HPDE6-E6E7 (cell line): Measurements from ENCODE around the gene BTBD9.

Experiments used
- DNase-seq: peaks from one replicate; pipeline ENCODE4 v3.0.0; 2011; ENCODE audit warnings: missing footprints; ENCODE audit errors: extremely low spot score

Gene BTBD9

GRCh38 chr6:38555606-38556005, 84.1 kb downstream of the BTBD9 start:
- no peak for DNase-seq

DNA sequence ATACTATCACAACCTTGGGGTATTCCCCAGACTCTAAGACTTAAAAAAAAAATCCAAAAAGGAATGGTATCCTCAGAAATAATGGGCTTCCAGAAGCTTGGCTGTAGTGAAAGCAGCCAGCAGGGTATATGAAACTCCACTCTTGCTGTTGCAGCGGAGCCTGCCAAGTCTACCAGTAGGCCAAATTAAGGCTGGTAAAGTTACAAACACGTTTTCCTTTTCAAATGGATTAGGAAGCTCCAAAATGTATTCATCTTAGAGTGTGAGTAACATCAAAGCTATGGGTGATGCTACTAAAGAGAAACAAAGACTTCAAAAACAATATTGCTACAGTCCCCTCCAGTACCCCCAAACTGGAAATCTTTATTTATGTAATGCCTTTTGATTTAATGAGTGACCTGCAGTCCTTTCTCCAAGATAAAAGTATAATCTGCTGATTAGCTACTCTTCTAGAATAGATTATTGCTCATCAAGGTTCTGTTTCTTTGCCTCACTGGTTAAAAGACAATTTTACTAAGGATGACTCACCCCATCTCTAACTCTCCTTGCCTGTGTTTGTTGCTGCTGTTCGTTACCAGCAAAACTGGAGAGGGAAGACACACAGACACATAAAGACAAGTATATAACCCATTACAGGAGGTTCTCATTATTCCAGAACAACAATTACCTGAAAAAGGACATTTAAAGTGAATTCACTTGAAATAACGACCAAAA, 84.9 kb downstream of the BTBD9 start:
- no peak for DNase-seq

- DNase-seq, result no peak
Measured at GRCh38 chr6:38554014-38554413, 85.7 kb downstream of the BTBD9 start.

DNA sequence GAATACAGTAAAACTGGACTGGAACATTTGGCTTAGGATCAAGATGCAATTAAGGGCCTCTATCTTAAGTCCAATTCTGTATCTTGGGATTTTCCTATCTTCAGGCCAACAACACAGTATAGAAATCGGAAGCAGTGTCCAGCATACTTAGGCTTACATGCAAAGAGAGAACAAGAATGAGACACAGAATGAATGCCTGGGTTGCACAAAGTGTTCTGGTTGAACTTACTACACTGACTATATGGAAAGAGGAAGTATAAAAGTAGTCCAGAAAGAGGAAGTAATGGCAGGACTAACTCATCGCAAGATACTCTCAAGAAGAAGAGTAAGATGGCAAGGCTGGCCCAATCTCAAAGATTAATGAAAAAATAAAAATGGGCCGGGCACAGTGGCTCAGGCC, 87.6 kb downstream of the BTBD9 start:
- DNase-seq, result no peak

DNA sequence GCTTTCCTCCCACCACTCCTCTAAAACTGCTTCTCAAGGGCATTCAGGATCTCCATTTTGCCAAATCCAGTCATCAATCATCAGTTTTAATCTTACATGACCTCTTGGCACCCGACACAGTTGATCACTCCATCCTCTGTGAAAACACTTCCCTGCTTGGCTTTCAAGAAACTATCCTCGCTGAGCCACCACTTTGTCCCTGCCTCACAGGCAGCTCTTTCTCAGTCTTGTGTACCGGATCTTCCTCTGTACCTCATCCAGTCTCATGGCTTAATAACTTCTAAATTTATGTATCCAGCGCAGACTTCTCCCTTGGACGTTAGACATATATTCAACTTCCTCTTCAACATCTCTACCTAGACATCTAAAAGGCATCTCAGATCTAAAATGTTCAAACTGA, 89.9 kb downstream of the BTBD9 start:
- DNase-seq, result no peak

DNA sequence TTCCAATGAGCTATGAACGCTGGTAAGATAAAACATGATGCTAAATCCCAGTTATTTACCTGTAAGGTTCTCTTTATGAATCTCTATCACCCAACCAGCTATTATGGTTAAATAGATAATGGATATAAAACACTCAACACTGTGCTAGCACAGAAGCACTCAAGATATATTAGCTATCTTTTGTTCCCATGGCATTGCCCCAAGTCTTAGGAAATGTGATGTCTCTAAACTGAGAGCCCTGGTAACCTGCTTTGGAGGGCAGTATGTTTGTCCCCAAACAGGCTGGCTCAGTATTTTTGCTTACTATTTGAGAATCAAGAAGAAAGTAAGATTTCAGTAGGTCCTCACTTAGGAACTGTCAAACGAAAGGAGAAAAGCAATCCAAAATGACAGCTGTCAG, 90.5 kb downstream of the BTBD9 start:
- DNase-seq, result no peak

- DNase-seq, result no peak
Measured at GRCh38 chr6:38543022-38543421, 96.7 kb downstream of the BTBD9 start.

DNA sequence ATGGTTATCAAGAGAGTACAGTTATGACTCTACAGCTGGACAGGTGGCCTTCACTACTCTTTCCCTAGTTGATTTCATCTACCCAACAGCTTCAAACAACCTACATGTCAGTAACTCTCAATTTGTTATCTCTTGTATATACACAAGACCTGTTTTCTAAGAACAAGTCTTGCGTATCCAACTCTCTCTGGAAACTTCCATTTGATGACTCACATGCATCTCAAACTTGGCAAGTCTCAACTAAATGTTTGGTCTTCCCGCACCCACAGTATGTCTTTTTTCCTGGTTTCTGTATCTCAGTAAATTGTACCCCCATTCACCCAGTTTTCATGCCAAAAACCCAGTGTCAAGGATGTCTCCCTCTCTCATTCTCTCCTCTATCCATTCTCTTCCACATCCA, 97.7 kb downstream of the BTBD9 start:
- DNase-seq, result no peak

- no peak for DNase-seq
Measured at GRCh38 chr6:38533064-38533463, 106.7 kb downstream of the BTBD9 start.

GRCh38 chr6:38531134-38531533, 108.6 kb downstream of the BTBD9 start:
- DNase-seq, result no peak

DNA sequence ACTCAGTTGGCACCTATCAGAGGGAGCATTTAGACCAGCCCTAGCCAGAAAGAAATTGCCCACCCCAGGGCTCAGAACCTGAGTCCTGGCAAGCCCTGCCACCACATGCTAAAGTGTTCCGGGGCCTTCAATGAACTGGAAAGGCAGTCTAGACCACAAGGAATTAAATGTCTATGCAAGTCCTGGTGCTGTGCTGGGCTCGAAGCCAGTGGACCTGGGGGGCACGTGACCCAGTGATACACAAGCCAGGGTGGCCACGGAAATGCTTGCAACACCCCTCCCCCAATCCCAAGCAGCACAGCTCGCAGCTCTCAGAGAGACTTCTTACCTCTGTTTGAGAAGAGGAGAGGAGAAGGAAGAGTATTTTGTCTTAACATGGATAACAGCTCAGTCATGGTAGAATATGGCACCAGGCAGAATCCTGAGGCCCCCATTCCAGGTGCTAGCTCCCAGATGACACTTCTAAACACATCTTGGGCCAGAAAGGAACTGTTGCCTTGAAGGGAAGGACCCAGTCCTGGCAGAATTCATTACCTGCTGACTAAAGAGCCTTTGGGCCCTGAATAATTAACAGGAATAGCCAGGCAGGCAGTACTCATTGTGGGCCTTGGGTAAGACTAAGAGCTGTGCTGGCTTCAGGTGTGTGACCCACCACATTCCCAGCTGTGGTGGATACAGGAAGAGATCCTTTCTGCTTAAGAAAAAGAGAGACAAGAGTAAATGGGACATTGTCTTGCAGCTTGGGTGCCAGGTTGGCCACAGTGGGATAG, 111.3 kb downstream of the BTBD9 start:
- no peak for DNase-seq

DNA sequence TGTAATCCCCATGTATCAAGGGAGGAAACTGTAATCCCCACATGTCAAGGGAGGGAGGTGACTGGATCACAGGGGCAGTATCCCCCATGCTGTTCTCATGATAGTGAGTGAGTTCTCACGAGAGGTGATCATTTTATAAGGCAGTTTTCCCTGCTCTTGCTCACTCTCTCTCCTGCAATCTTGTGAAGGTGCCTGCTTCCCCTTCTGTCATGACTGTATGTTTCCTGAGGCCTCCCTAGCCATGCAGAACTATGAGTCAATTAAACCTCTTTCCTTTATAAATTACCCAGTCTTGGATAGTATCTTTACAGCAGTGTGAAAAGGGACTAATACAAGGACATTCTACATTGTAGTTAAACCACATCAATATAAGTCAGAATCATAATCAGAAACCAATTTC, 112.4 kb downstream of the BTBD9 start:
- DNase-seq, result no peak

DNA sequence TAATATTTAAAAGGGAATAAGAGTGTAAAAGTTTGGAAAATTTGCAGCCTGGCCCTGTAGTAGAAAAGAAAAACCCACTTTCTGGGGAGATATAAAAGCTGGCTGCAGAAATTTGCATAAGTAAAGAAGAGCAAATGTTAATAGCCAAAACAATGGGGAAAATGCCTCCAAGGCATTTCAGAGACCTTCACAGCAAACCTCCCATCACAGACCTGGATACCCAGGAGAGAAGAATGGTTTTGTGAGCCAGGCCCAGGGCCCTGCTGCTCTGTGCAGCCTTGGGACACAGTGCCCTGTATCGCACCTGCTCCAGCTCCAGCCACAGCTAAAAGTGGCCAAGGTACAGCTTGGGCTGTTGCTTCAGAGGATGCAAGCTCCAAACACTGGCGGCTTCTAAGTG, 113.8 kb downstream of the BTBD9 start:
- no peak for DNase-seq

DNA sequence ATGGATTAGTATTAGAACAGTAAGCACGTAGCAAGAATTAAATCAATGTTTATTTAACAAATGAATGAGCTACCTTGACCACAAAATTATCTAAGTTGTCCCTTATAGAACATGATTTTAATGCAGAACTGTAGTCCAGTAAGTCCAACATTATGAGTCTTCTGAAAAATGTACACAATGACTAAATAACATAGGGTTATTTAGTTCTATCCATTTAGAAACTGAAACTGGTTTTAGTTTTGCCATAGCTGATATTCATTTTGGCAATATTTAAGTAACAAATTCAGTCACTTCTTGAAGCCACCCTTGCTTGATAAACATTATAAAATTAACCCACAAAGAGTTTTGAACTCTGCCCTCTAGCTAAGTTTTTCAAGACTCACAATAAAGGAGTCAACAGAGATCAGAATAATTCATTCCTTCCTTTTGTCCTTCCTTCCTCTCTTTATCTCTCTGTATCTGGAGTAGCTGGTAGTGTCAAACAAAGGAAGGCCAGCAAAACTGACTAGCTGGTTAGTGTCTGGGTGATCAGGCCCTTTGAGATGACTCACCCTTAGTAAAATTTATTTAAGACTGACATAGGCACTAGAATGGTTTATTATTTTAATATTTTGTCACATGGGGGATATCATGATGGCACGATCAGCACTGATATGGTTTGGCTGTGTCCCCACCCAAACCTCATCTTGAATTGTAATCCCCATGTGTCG, 115.1 kb downstream of the BTBD9 start:
- no peak for DNase-seq

DNA sequence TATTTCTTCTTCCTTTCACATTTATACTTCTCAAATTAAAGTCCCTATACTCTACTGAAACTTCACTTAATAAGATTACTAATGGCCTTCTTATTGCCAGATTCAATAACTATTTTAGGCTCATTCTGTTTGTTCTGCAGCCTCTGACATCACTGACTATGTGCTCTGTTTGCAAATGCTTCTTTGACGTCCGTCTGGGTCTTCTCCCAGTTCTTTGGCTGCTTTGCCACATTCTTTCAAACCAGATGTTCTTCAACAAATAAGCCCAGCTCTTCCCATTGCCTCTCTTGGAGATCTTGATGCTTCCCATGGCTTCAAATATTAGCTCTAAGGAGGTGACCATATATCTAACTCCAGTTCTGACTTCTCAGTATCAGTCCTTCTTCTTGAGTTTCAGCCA, 117.4 kb downstream of the BTBD9 start:
- DNase-seq, result no peak

- DNase-seq, result no peak
Measured at GRCh38 chr6:38518511-38519304, 121.0 kb downstream of the BTBD9 start.

DNA sequence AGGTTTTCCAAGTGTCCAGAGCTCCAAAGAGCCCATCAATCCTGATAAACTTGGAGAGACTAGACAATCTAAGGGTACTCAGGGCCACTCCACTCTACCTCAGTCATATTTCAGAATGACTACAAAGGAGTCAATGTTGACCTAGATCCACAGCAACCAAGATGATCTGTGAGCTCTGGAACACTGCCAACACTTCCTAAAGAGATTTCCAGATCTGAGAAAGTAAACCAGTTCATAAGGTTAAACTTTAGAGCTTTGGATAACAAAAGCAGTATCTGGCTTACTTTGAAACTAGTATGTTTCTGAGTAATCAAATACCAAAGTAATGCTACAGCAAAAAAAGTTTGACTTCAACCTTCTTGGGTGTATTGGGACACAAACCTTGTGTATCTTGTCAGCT, 122.7 kb downstream of the BTBD9 start:
- DNase-seq, result no peak

DNA sequence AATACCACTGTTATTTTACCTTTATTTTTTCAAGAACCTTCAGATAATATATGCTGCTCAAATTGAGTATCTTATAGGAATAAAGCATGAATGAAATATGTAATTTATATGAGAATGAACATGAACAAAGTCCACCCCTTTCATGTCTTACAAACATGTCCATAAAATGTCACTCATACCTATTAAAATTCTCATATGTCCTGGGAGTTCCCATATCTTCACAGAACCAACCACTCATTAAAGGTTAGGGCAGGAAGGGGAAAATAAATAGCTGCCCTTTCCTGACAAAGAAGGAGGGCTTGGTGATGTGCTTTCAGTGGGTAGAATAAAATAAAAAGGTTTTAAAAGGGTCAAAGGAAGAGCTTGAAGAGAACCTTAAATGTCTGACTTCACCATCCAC, 125.3 kb downstream of the BTBD9 start:
- DNase-seq, result no peak

DNA sequence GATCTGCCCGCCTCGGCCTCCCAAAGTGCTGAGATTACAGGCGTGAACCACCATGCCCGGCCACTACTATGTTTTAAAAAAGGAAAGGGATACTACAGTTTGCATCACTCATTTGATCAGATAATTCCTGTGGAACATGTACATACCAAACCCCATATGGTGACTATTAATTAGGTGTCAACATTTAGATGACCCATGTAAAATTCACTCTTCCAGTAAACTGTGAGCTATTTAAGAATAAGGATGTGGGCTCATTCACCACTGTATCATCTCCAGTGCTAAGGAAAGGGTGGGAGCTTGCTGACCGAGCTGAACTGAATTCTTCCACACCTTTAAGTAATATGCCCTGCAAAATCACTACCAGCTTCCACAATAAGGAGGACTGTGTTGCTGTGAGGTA, 127.5 kb downstream of the BTBD9 start:
- no peak for DNase-seq

DNA sequence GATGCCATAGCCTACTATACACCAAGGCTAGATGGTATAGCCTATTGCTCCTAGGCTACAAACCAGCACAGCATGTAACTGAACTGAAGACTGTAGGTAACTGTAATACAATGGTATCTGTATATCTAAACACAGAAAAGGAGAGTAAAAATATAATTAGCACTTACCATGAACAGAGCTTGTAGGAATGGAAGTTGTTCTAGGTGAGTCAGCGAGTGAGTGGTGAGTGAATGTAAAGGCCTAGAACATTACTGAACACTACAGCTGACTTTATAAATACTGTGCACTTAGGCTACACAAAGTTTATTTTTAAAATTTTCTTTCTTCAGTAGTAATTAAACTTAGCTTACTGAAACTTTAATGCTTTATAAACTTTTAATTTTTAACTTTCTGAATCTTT, 129.5 kb downstream of the BTBD9 start:
- DNase-seq, result no peak

DNA sequence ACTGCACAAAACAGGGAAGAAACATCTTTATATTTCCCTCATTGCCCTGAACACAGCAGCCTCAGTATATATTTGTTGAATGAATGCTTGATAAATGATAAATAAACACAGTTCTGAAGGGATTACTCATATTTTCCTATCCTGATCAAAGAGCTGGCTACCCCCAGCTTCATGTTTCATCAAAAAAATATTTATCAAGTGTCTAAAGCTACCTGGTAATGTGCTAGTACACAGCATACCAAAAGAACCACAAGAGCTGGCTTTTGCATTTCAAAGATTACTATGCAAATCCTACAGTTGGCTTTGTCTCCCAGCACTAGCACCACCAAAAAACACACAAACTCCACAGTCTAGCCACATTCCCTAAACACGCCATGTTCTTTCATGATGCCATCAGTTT, 130.0 kb downstream of the BTBD9 start:
- DNase-seq, result no peak

- DNase-seq, result peak; percentile 20
Measured at GRCh38 chr6:38508894-38509293, 130.8 kb downstream of the BTBD9 start.
